ENCODE measurements around the gene ASS1. TPM values are rescaled to one million over a fixed set of nuclear protein-coding genes. Genes with fewer than 3 reads are reported as not detected.

Gene ASS1
- total RNA-seq, 1 experiment from 2014 or later = 299 TPM

DNA sequence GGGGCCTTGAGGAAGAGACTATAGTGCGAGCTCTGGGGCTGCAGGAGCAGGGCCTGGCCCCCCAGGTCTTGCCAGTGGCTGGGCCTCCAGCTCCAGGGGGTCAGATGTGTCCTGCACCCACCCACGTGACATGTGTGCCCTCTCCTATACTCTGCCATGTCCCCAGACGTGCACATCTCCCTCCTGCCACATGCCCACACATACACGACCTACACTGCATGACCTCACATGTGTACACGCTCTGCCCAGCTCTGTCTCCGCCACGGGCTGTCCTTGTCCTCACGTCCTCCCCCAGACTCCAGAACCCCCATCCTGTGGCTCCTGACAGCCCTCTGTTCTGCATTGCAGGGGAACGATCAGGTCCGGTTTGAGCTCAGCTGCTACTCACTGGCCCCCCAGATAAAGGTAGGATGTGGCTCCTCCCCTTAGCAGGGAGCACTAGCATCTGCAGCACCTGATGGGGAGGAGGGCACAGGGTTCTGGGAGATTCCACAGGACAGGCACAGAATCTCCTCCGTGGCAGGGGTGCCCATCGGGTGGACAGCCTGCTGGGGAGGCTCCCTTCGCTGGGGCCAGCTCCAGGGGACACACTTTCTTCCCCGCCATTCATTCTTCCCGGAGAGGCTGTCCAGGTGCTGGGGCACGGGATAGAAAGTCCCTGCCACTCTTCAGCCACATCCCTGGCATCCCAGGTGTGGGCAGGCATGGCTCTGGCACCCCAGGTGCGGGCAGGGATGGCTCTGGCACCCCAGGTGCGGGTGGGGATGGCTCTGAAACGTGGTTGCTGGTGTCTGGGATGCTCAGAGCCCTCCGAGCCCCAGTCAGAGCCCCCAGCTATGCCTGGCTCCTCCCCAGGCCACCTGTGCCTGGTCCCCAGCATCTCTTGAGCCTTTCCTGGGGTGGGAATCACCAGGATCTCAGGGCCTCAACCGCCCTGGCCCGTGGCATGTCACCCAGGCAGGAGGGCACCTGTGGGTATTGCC is 19.3 kb downstream of the ASS1 start:
- Mint-ChIP-seq H3K9me3 (ENCODE audit: unreplicated experiment) (no peaks in the 10 kb centered on the region), H3K27ac (ENCODE audit: low read depth, unreplicated experiment) (no peak overlapping the region), H3K4me1 (ENCODE audit: insufficient read depth, unreplicated experiment) (no peaks in the 10 kb centered on the region), H3K36me3 (ENCODE audit: insufficient read depth, unreplicated experiment) (peaks cover 37% of the 10 kb centered on the region), H3K27me3 (ENCODE audit: insufficient read depth, unreplicated experiment) (no peaks in the 10 kb centered on the region), H3K4me3 (ENCODE audit: unreplicated experiment) (no peak overlapping the region)
- TF ChIP-seq, protein P1, sequence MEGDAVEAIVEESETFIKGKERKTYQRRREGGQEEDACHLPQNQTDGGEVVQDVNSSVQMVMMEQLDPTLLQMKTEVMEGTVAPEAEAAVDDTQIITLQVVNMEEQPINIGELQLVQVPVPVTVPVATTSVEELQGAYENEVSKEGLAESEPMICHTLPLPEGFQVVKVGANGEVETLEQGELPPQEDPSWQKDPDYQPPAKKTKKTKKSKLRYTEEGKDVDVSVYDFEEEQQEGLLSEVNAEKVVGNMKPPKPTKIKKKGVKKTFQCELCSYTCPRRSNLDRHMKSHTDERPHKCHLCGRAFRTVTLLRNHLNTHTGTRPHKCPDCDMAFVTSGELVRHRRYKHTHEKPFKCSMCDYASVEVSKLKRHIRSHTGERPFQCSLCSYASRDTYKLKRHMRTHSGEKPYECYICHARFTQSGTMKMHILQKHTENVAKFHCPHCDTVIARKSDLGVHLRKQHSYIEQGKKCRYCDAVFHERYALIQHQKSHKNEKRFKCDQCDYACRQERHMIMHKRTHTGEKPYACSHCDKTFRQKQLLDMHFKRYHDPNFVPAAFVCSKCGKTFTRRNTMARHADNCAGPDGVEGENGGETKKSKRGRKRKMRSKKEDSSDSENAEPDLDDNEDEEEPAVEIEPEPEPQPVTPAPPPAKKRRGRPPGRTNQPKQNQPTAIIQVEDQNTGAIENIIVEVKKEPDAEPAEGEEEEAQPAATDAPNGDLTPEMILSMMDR (IDR thresholded peaks at IDR 0.05; ENCODE audit: unreplicated experiment) = no peak
- no peak for DNase-seq (ENCODE audit: unreplicated experiment)
- POLR2A ChIA-PET = interaction anchor here (0.5 to 0.6 kb wide), 3 partner anchors 222 to 280 kb away, joined by 3 read pairs; no protein-coding TSS in a partner anchor
- CTCF ChIA-PET = interaction anchor here (10.9 kb wide), 1 partner anchor 219 kb away, joined by 80 read pairs; no protein-coding TSS in a partner anchor
- intact Hi-C loops (cut with micrococcal nuclease) = no loop called here
- BruUV-seq (replicated peaks) = no TSS peak

DNA sequence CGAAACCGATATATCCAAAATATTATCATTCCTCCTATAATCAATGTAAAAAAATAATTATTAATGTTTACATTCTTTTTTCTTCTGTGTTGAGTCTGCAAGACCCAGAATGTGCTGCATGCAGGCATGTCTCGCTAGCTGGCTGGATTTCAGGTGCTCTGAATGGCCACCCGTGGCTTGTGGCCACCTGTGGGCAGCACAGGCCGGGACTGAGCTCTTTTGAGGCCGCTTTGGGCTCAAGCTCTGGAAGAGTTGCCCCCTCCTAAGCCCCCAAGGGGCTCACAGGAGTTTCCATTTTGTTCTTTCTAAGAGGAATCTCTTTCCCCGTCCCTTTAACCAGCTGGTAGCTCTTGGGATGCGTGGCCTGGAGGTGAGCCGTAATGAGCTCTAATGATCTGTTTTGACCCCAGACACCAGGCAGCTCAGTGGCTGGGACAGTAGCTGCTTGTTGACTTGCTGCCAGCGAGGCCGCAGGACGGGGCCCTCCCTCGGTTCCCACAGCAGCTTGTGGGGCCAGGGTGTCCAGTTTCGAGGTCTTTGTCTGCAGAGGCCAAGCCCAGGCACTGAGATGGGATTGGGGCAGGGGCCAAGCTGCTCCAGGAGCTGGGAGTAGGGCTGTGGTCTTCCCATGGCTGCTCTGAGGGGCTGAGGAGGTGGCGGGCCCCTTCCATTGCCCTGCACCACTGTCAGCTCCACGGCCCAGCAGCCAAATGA is 20.8 kb downstream of the ASS1 start:
- Mint-ChIP-seq H3K4me3 (ENCODE audit: unreplicated experiment) (no peak overlapping the region), H3K9me3 (ENCODE audit: unreplicated experiment) (no peaks in the 10 kb centered on the region), H3K36me3 (ENCODE audit: insufficient read depth, unreplicated experiment) (peaks cover 47% of the 10 kb centered on the region), H3K27me3 (ENCODE audit: insufficient read depth, unreplicated experiment) (no peaks in the 10 kb centered on the region), H3K4me1 (ENCODE audit: insufficient read depth, unreplicated experiment) (no peaks in the 10 kb centered on the region), H3K27ac (ENCODE audit: low read depth, unreplicated experiment) (no peak overlapping the region)
- ChIA-PET POLR2A (interaction anchor here (0.6 to 1.9 kb wide), 3 partner anchors 9 to 224 kb away, joined by 3 to 4 read pairs (median 3); no protein-coding TSS in a partner anchor), CTCF (interaction anchor here (0.5 to 10.9 kb wide), 4 partner anchors 180 to 266 kb away, joined by 3 to 80 read pairs (median 4); no protein-coding TSS in a partner anchor)
- DNase-seq (ENCODE audit: unreplicated experiment) = no peak
- intact Hi-C loops (cut with micrococcal nuclease) = no loop called here
- TF ChIP-seq, protein P1 (IDR thresholded peaks at IDR 0.05; ENCODE audit: unreplicated experiment) = no peak
- BruUV-seq (replicated peaks) = no TSS peak

DNA sequence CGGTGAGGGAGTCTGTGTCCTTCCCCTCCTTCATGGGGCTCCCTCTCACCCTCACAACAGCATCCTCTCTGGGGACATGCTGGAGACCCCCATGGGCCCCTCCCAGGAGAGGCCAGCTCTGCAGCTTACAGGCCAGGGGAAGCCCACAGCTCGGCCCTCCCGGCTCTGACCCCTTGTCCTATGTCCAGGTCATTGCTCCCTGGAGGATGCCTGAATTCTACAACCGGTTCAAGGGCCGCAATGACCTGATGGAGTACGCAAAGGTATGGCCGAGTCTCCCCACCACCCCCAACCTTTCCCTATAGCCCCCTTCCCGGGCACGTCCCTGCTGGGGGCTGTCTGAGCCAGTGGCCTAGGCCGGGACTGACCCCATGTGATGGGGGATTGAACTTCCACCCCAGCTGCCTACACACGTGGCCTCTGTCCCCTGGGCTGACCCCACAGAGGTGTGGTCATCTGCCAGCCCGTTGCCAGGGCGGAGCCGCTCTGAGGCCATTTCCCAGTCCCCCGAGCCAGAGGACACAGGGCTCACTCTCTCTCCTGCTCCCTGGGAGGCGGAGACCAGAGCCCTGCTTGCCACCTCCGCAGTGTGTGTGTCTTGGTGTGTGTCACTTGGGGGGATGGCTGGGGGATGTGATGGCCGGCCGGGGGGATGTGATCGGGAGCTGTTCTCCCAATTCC is 21.9 kb downstream of the ASS1 start:
- TF ChIP-seq, protein P1 (IDR thresholded peaks at IDR 0.05; ENCODE audit: unreplicated experiment) = no peak
- Mint-ChIP-seq H3K4me1 (ENCODE audit: insufficient read depth, unreplicated experiment) (no peaks in the 10 kb centered on the region), H3K27ac (ENCODE audit: low read depth, unreplicated experiment) (no peak overlapping the region), H3K27me3 (ENCODE audit: insufficient read depth, unreplicated experiment) (no peaks in the 10 kb centered on the region), H3K9me3 (ENCODE audit: unreplicated experiment) (no peaks in the 10 kb centered on the region), H3K36me3 (ENCODE audit: insufficient read depth, unreplicated experiment) (peaks cover 51% of the 10 kb centered on the region), H3K4me3 (ENCODE audit: unreplicated experiment) (no peak overlapping the region)
- BruUV-seq (replicated peaks) = no TSS peak
- ChIA-PET CTCF (interaction anchor here (0.8 to 10.9 kb wide), 2 partner anchors 217 to 234 kb away, joined by 3 to 80 read pairs; no protein-coding TSS in a partner anchor), POLR2A (interaction anchor here (0.6 to 1.9 kb wide), 2 partner anchors 10 to 223 kb away, joined by 3 to 4 read pairs; no protein-coding TSS in a partner anchor)
- no peak for DNase-seq (ENCODE audit: unreplicated experiment)
- intact Hi-C loops (cut with micrococcal nuclease) = no loop called here

Data from MCF 10A (cell line).